Measurements from ENCODE around the gene CAPN13. TPM values are rescaled to one million over a fixed set of nuclear protein-coding genes. Genes with fewer than 3 reads are reported as not detected.

The CAPN13 gene
- total and polyA plus RNA-seq, 2 experiments from 2014 or later = 0.50 to 0.94 TPM

DNA sequence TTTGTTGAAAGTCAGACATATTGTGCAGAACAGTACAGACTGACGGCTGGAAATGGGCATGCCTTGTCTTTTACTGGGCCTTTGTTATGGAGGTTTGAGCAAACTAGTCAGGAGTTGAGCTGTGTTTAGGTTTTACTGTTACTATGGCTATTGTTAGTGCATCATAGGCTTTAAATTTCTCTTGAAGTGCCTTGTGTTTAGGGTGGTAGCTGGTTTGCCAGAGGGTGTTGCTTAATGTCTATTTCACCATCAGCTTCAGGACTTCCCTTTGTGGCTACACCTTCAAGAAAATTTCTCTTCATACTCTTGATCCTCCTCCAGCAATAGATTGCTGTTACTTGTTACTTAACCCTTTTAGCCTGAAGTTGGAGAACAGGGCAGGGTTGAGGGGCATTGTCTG, 104.6 kb downstream of the CAPN13 start:
- H3K9me2 ChIP-seq (ENCODE audit: insufficient read depth) = no peaks in the 10 kb centered on the region
- no peak overlapping the region for H2AFZ ChIP-seq
- H3K4me1 ChIP-seq (ENCODE audit: insufficient read depth) = no peaks in the 10 kb centered on the region
- no peak overlapping the region for H3K4me3 Mint-ChIP-seq
- H3K36me3 ChIP-seq (ENCODE audit: insufficient read depth) = peaks cover 6% of the 10 kb centered on the region; the same call in 1 of the 2 replicates
- TF ChIP-seq, protein P1, sequence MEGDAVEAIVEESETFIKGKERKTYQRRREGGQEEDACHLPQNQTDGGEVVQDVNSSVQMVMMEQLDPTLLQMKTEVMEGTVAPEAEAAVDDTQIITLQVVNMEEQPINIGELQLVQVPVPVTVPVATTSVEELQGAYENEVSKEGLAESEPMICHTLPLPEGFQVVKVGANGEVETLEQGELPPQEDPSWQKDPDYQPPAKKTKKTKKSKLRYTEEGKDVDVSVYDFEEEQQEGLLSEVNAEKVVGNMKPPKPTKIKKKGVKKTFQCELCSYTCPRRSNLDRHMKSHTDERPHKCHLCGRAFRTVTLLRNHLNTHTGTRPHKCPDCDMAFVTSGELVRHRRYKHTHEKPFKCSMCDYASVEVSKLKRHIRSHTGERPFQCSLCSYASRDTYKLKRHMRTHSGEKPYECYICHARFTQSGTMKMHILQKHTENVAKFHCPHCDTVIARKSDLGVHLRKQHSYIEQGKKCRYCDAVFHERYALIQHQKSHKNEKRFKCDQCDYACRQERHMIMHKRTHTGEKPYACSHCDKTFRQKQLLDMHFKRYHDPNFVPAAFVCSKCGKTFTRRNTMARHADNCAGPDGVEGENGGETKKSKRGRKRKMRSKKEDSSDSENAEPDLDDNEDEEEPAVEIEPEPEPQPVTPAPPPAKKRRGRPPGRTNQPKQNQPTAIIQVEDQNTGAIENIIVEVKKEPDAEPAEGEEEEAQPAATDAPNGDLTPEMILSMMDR (conservative IDR thresholded peaks at IDR 0.05; ENCODE audit: low read depth in 2 of 2) = no peak
- TF ChIP-seq POLR2AphosphoS5 (IDR thresholded peaks at IDR 0.05; ENCODE audit: low read depth) = no peak
- TF ChIP-seq, protein P2, sequence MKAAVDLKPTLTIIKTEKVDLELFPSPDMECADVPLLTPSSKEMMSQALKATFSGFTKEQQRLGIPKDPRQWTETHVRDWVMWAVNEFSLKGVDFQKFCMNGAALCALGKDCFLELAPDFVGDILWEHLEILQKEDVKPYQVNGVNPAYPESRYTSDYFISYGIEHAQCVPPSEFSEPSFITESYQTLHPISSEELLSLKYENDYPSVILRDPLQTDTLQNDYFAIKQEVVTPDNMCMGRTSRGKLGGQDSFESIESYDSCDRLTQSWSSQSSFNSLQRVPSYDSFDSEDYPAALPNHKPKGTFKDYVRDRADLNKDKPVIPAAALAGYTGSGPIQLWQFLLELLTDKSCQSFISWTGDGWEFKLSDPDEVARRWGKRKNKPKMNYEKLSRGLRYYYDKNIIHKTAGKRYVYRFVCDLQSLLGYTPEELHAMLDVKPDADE (IDR thresholded peaks at IDR 0.05) = no peak
- no peak for TF ChIP-seq CREB1 (CRISPR knock-in tag; IDR thresholded peaks at IDR 0.05; ENCODE audit: low read depth)
- TF ChIP-seq EZH2phosphoT487 (IDR thresholded peaks at IDR 0.05; ENCODE audit: unreplicated experiment) = no peak
- no peak for TF ChIP-seq JUNB (IDR thresholded peaks at IDR 0.05; ENCODE audit: unreplicated experiment)
- TF ChIP-seq, protein P3, sequence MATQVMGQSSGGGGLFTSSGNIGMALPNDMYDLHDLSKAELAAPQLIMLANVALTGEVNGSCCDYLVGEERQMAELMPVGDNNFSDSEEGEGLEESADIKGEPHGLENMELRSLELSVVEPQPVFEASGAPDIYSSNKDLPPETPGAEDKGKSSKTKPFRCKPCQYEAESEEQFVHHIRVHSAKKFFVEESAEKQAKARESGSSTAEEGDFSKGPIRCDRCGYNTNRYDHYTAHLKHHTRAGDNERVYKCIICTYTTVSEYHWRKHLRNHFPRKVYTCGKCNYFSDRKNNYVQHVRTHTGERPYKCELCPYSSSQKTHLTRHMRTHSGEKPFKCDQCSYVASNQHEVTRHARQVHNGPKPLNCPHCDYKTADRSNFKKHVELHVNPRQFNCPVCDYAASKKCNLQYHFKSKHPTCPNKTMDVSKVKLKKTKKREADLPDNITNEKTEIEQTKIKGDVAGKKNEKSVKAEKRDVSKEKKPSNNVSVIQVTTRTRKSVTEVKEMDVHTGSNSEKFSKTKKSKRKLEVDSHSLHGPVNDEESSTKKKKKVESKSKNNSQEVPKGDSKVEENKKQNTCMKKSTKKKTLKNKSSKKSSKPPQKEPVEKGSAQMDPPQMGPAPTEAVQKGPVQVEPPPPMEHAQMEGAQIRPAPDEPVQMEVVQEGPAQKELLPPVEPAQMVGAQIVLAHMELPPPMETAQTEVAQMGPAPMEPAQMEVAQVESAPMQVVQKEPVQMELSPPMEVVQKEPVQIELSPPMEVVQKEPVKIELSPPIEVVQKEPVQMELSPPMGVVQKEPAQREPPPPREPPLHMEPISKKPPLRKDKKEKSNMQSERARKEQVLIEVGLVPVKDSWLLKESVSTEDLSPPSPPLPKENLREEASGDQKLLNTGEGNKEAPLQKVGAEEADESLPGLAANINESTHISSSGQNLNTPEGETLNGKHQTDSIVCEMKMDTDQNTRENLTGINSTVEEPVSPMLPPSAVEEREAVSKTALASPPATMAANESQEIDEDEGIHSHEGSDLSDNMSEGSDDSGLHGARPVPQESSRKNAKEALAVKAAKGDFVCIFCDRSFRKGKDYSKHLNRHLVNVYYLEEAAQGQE (IDR thresholded peaks at IDR 0.05; ENCODE audit: unreplicated experiment) = no peak
- no peak for TF ChIP-seq ZNF114 (CRISPR knock-in tag; IDR thresholded peaks at IDR 0.05)
- no peak overlapping the region for H3K4me3 ChIP-seq
- no peak for DNase-seq (ENCODE audit: low spot score)
- H3F3A ChIP-seq (replicated peaks; ENCODE audit: low read depth) = no peaks in the 10 kb centered on the region
- peaks cover 5% of the 10 kb centered on the region for H3K27me3 Mint-ChIP-seq (ENCODE audit: insufficient read depth, low read depth, poor library complexity)
- no peaks in the 10 kb centered on the region for H3K4me1 Mint-ChIP-seq
- H3K27me3 ChIP-seq (ENCODE audit: insufficient read depth) = no peaks in the 10 kb centered on the region
- H3K9me3 Mint-ChIP-seq = peaks cover 55% of the 10 kb centered on the region
- no peak for ATAC-seq
- no peaks in the 10 kb centered on the region for H4K20me1 ChIP-seq (replicated peaks; ENCODE audit: insufficient read depth)
- H3K36me3 Mint-ChIP-seq (ENCODE audit: low read depth) = peaks cover 29% of the 10 kb centered on the region
- no peak overlapping the region for H3K4me2 ChIP-seq
- H3K27ac Mint-ChIP-seq = no peak overlapping the region
- H3K27ac ChIP-seq (ENCODE audit: low read depth) = no peak overlapping the region
- H3K79me2 ChIP-seq (replicated peaks; ENCODE audit: insufficient read depth) = no peaks in the 10 kb centered on the region

DNA sequence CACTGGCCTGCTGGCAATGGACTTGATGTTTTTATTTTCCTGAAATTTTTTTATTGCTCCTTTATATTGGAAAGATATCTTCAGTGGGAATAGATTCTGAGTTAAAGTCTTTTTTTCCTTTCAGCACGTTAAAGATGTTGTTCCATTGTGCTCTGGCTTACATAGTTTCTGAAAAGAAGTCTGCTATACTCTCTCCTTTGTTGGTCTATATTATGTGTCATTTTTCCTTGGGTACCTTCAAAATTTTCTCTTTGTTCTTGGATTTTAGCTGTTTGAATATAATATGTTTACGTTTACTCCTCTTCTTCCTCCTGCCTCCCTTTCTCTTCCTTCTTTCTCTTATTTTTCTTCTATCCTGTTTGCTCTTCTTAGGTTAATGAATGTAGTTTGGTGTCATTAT, 105.5 kb downstream of the CAPN13 start:
- Histone ChIP-seq H3K4me1 (ENCODE audit: insufficient read depth) (no peaks in the 10 kb centered on the region), H3K4me3 (no peak overlapping the region), H3K27me3 (ENCODE audit: insufficient read depth) (no peaks in the 10 kb centered on the region), H3K36me3 (ENCODE audit: insufficient read depth) (peaks cover 7% of the 10 kb centered on the region; the same call in 1 of the 2 replicates), H3K4me2 (no peak overlapping the region), H3K27ac (ENCODE audit: low read depth) (no peak overlapping the region), H3F3A (replicated peaks; ENCODE audit: low read depth) (no peaks in the 10 kb centered on the region), H2AFZ (no peak overlapping the region), H4K20me1 (replicated peaks; ENCODE audit: insufficient read depth) (no peaks in the 10 kb centered on the region), H3K9me2 (ENCODE audit: insufficient read depth) (no peaks in the 10 kb centered on the region), H3K79me2 (replicated peaks; ENCODE audit: insufficient read depth) (no peaks in the 10 kb centered on the region)
- Mint-ChIP-seq H3K27me3 (ENCODE audit: insufficient read depth, low read depth, poor library complexity) (peaks cover 6% of the 10 kb centered on the region), H3K9me3 (peaks cover 59% of the 10 kb centered on the region), H3K4me3 (no peak overlapping the region), H3K4me1 (no peaks in the 10 kb centered on the region), H3K27ac (no peak overlapping the region), H3K36me3 (ENCODE audit: low read depth) (peaks cover 31% of the 10 kb centered on the region)
- ATAC-seq (no peak), DNase-seq (ENCODE audit: low spot score) (no peak)
- TF ChIP-seq STAT1 (IDR thresholded peaks at IDR 0.05; ENCODE audit: unreplicated experiment) = no peak
- no peak for TF ChIP-seq ZNF462 (CRISPR knock-in tag; IDR thresholded peaks at IDR 0.05)
